HEK293T (cell line): ENCODE data around the gene APBA2.

Source experiments
- ARNT ChIP-seq: fragments of 450-650 bp; IDR thresholded peaks from 2 replicates; pipeline ENCODE4 v1.6.1; 2017; ENCODE audit warnings: mild to moderate bottlenecking
- CTBP1 ChIP-seq: fragments of 450-650 bp; IDR thresholded peaks from 2 replicates; pipeline ENCODE4 v1.6.1; 2016; ENCODE audit warnings: borderline replicate concordance
- ELF4 ChIP-seq: fragments of 450-650 bp; IDR thresholded peaks from 2 replicates; pipeline ENCODE4 v1.6.1; 2017; ENCODE audit warnings: antibody characterized with exemption
- FOXK2 ChIP-seq: fragments of 450-650 bp; IDR thresholded peaks from 2 replicates; pipeline ENCODE4 v1.6.1; 2016; ENCODE audit warnings: mild to moderate bottlenecking
- NFRKB ChIP-seq: fragments of 450-650 bp; IDR thresholded peaks from 2 replicates; pipeline ENCODE4 v1.6.1; 2016; ENCODE audit warnings: mild to moderate bottlenecking, moderate library complexity
- SP1 ChIP-seq: fragments of 450-650 bp; IDR thresholded peaks from 2 replicates; pipeline ENCODE4 v1.6.1; 2017
- SUZ12 ChIP-seq: fragments of 450-650 bp; IDR thresholded peaks from 2 replicates; pipeline ENCODE4 v1.6.1; 2016; ENCODE audit warnings: mild to moderate bottlenecking

DNA sequence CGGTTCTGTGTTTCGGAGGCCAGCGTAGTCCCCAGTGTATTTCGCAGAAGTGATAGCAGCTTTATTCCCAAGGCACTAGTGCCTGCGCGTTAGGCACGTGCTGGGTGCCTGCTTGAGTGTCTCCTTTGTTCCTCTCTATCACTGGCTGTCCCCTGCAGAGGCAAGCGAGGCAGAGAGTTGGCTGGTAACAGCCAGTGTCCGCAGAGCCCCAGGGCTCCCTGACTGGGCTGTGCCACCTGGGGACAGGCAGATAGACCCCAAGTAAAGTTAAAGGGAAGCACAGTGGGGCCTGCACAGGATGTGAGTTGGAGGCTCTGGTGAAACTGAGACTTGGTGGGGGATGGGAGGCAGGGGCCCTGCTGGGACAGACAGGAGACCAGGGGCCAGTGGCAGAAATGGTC is 50.7 kb downstream of the APBA2 start:
- TF ChIP-seq ELF4 (no peak), NFRKB (no peak), FOXK2 (no peak), SUZ12 (no peak), CTBP1 (no peak), ARNT (no peak), SP1 (no peak)
